WI38 (cell line): ENCODE measurements around the gene APOC3.

ENCODE experiments used
- H3K4me3 ChIP-seq: 2 replicates; pipeline ENCODE4 v1.5.1; 2011; ENCODE audit warnings: low read depth, mild to moderate bottlenecking, control low read depth, low read length
- CTCF ChIP-seq: IDR thresholded peaks from 2 replicates; pipeline ENCODE4 v1.5.1; 2012; ENCODE audit warnings: low read depth, mild to moderate bottlenecking, control low read depth, low read length

APOC3 gene

GRCh38 chr11:116868066-116868465 is 38.4 kb downstream of the APOC3 start:
- no peak for TF ChIP-seq CTCF
- H3K4me3 ChIP-seq = no peak overlapping the region

DNA sequence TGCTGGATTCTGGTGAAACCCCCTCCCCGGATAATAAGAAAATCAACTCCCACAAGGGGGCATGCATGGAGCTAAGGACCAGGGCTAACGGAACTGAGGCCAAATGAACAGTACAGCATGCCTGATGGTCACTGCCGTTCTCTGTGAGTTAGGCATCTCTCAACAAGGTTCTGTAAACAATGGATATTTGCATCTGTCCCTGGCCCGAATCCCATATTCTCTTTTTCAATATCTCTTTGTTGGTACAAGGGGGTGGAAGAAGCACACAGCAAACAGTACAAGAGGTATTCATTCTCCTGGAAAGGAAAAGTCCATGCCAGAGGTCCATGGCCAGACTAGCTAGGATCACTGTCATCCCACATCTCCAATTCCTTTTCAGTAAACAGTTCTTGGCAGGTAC is 39.9 kb downstream of the APOC3 start:
- no peak overlapping the region for H3K4me3 ChIP-seq
- TF ChIP-seq CTCF = no peak

DNA sequence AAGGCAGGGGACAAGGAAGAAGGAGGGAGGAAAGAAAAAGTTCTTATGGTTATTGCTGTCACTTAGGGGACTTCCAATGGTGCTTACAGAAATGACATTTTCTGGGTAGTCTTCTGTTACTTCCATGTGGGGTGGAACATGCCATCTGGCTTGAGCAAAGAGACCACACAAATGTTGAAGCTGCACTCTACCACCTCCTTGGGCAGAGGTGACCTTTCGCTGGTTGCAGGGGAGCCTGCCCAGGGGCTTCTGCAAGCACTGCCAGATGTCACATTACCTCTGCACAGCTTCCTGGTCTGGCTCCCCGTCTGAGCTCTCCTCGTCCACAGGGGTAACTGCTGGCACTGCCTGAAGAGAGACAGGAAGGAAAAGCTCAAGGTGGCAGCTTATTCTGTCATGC is 40.3 kb downstream of the APOC3 start:
- no peak for TF ChIP-seq CTCF
- no peak overlapping the region for H3K4me3 ChIP-seq

DNA sequence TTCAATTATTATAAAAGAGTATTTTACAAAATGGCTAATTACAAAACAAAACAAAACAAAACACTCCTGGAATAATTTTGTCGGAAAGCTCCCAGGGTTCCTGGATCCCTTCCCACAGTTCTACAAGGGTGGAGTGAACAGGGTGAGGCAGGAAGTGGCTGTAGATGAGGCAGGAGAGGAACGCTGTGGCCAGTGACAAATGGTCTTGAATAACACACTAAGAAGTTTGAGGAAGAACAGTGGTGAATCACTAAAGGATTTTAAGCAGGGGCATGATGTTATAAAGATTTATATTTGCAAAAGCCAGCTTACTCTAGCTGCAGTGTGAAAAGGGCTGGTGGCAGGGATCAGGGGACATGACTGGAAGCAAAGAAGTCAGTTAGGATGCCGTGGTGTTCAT is 41.5 kb downstream of the APOC3 start:
- no peak for TF ChIP-seq CTCF

DNA sequence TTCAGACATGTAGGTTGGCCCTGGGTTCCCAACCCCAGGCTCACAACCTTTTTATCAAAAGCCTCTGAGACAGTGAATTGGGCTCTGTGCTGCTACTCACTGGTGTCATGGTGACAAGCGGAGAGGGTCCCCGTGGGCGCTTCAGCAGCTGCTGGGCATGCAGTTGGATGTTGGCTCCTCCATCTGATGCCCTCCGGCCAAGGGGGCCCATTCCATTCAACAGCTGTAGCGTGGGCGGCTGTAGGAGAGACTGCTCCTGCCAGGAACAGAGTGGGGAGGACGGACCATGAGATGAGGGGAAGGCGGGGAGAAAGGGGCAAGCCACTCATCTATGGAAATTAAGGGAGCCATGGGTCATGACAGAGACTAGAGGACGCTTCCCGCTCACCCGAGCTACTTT is 43.7 kb downstream of the APOC3 start:
- no peak for TF ChIP-seq CTCF
- H3K4me3 ChIP-seq = no peak overlapping the region

More for the DNA sequence above, 41.5 kb downstream of the APOC3 start:
- H3K4me3 ChIP-seq = no peak overlapping the region

DNA sequence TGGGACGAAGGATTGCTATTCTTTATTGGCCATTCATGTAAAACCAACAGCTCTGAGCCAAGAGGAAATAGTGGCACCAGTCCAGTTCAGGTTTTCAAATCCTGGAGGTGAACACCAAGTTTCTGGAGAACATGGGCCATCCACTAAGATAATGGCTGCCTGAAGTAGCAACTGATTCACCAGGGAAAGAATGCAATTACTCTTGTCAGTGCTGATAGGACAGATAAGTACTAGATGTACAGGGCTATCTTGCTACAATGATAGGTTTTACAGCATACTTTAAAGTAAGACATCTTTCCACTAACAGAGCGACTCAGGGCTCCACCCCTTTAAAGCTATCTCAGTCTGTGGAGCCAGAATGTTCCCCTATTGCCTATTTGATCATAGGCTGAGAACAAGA is 44.5 kb downstream of the APOC3 start:
- H3K4me3 ChIP-seq = no peak overlapping the region
- no peak for TF ChIP-seq CTCF

DNA sequence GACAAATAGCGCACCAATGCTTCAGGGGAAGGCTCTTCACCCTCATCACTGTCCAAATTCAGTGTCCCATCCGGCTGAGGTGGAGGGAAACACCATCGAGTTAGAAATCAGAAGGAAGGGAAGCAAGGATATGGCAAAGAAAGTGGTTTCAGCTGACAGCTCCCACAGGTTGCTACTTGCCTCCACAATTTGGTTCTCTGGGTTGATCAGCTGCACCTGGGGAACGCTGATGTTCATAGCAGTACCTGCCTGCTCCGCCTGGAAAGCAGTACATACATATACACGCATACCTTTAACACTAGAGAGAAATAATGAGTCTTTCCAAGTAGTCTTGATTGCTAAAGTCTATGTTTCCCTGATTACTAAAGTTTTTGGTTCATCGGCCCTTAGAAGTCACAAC is 45.5 kb downstream of the APOC3 start:
- TF ChIP-seq CTCF = no peak
- H3K4me3 ChIP-seq = no peak overlapping the region

- H3K4me3 ChIP-seq = no peak overlapping the region
- no peak for TF ChIP-seq CTCF
Measured at GRCh38 chr11:116876656-116877055, 46.9 kb downstream of the APOC3 start.
